Fibroblast of lung (primary cell): ENCODE data around the gene CMTM6.

ENCODE experiments used
- EZH2 ChIP-seq: IDR thresholded peaks from 2 replicates; pipeline ENCODE4 v1.5.1; 2012; ENCODE audit warnings: low read length, control low read depth, mild to moderate bottlenecking; ENCODE audit errors: missing control alignments
- TF ChIP-seq, protein P1 (sequence below), 2 donors: IDR thresholded peaks in 1 of 2; conservative IDR thresholded peaks in 1 of 2; 1 replicate in 1 of 2; 2 replicates in 1 of 2; pipeline ENCODE4 v1.5.1; 2011 to 2012; ENCODE audit warnings: low read length in 2 of 2, control low read depth in 1 of 2, inconsistent platforms in 1 of 2, low read depth in 1 of 2, mild to moderate bottlenecking in 1 of 2

DNA sequence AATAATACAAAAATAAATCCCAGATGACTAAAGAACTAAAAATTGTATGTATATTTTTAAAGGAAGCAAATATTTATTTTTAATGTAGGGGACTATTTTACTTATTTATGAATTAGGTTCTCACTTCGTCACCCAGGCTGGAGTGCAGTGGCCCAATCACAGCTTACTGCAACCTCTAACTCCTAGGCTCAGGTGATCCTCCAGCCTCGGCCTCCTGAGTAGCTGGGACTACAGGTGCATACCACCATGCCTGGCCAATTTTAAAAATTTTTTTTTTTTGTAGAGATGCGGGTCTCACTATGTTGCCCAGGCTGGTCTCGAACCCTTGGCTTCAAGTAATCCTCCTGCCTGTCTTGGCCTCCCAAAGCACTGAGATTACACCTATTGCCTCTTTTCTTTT, 68.4 kb downstream of the CMTM6 start:
- TF ChIP-seq, protein P1, sequence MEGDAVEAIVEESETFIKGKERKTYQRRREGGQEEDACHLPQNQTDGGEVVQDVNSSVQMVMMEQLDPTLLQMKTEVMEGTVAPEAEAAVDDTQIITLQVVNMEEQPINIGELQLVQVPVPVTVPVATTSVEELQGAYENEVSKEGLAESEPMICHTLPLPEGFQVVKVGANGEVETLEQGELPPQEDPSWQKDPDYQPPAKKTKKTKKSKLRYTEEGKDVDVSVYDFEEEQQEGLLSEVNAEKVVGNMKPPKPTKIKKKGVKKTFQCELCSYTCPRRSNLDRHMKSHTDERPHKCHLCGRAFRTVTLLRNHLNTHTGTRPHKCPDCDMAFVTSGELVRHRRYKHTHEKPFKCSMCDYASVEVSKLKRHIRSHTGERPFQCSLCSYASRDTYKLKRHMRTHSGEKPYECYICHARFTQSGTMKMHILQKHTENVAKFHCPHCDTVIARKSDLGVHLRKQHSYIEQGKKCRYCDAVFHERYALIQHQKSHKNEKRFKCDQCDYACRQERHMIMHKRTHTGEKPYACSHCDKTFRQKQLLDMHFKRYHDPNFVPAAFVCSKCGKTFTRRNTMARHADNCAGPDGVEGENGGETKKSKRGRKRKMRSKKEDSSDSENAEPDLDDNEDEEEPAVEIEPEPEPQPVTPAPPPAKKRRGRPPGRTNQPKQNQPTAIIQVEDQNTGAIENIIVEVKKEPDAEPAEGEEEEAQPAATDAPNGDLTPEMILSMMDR (conservative IDR thresholded peaks at IDR 0.05 in 1 of 2, IDR thresholded peaks at IDR 0.05 in 1 of 2; ENCODE audit: low read depth in 1 of 2, low read length in 2 of 2) = no peak
- no peak for TF ChIP-seq EZH2
